IMR-90 (cell line): ENCODE data around the gene UFSP1. TPM values are rescaled to one million over a fixed set of nuclear protein-coding genes. Genes with fewer than 3 reads are reported as not detected.
A peak's percentile ranks its signal among the peaks of the same experiment; 100 is the strongest.

Experiments
- ATAC-seq: fragments of 200-7000 bp; cut with Tn5 transposase; 2 replicates; pipeline ENCODE4 v1.9.1; 2020; ENCODE audit warnings: low read depth, mild to moderate bottlenecking, moderate library complexity
- BruUV-seq: library from RNA; stranded (reverse); fragments of 400-500 nt; replicated peaks from 2 replicates; lab custom pipeline; 2021; lab: Mats Ljungman, UMichigan
- CTCF ChIA-PET: fragments of 300-600 bp; formaldehyde crosslinking; extraction: SDS; loops from one replicate; lab custom pipeline; 2021; ENCODE audit warnings: antibody characterized with exemption; lab: Yijun Ruan, JAX
- POLR2A ChIA-PET: fragments of 300-600 bp; sonication (Branson Sonifier 250); formaldehyde crosslinking; loops from one replicate; lab custom pipeline; 2022; ENCODE audit warnings: antibody characterized with exemption; ENCODE audit not compliant: unreplicated experiment; lab: Charles Lee
- DNase-seq: peaks from one replicate; pipeline ENCODE4 v3.0.0; 2013
- H2AFZ ChIP-seq: replicated peaks from 2 replicates; pipeline ENCODE3; 2013; ENCODE audit warnings: low read length, mild to moderate bottlenecking; ENCODE audit not compliant: poor library complexity
- H2AK5ac ChIP-seq: 2 replicates; pipeline ENCODE4 v1.6.1; 2013; ENCODE audit warnings: low read depth, low read length, inconsistent platforms
- H2AK9ac ChIP-seq: replicated peaks from 2 replicates; pipeline ENCODE3; 2013; ENCODE audit warnings: mild to moderate bottlenecking, low read depth, low read length, moderate library complexity; ENCODE audit not compliant: poor library complexity
- H2BK120ac ChIP-seq: 2 replicates; pipeline ENCODE4 v1.6.1; 2013; ENCODE audit warnings: low read depth, low read length, inconsistent platforms
- H2BK15ac ChIP-seq: 3 replicates; pipeline ENCODE4 v1.6.1; 2013; ENCODE audit warnings: low read depth, low read length, inconsistent platforms
- H2BK20ac ChIP-seq: 2 replicates; pipeline ENCODE4 v1.6.1; 2013; ENCODE audit warnings: low read depth, mild to moderate bottlenecking, inconsistent platforms, low read length, moderate library complexity
- H2BK5ac ChIP-seq: 2 replicates; pipeline ENCODE4 v1.6.1; 2013; ENCODE audit warnings: mild to moderate bottlenecking, low read depth, low read length, inconsistent platforms; ENCODE audit not compliant: poor library complexity, severe bottlenecking
- H3K14ac ChIP-seq: replicated peaks from 2 replicates; pipeline ENCODE4 v1.6.1; 2013; ENCODE audit warnings: low read depth, low read length, inconsistent platforms
- H3K18ac ChIP-seq: 2 replicates; pipeline ENCODE4 v1.6.1; 2013; ENCODE audit warnings: low read depth, low read length, control low read depth
- H3K23ac ChIP-seq: 2 replicates; pipeline ENCODE4 v1.6.1; 2013; ENCODE audit warnings: low read depth, low read length, inconsistent platforms
- H3K27ac ChIP-seq: 2 replicates; pipeline ENCODE4 v1.5.1; 2013; ENCODE audit warnings: mild to moderate bottlenecking, control low read depth, low read length; ENCODE audit not compliant: insufficient read depth
- H3K27me3 ChIP-seq: 2 replicates; pipeline ENCODE4 v1.6.1; 2013; ENCODE audit warnings: low read length; ENCODE audit not compliant: control insufficient read depth, insufficient read depth
- H3K36me3 ChIP-seq: 2 replicates; pipeline ENCODE4 v1.6.1; 2013; ENCODE audit warnings: low read length, mixed read lengths; ENCODE audit not compliant: control insufficient read depth, insufficient read depth
- H3K4ac ChIP-seq: 2 replicates; pipeline ENCODE4 v1.6.1; 2013; ENCODE audit warnings: low read depth, low read length, inconsistent platforms
- H3K4me1 ChIP-seq: 2 replicates; pipeline ENCODE4 v1.6.1; 2013; ENCODE audit warnings: low read length, mixed read lengths; ENCODE audit not compliant: control insufficient read depth, insufficient read depth
- H3K4me2 ChIP-seq: 2 replicates; pipeline ENCODE4 v1.6.1; 2013; ENCODE audit warnings: low read depth, mild to moderate bottlenecking, control low read depth, low read length, moderate library complexity
- H3K4me3 ChIP-seq: 2 replicates; pipeline ENCODE4 v1.5.1; 2013; ENCODE audit warnings: low read depth, mild to moderate bottlenecking, control low read depth, low read length, moderate library complexity; ENCODE audit not compliant: insufficient read depth
- H3K56ac ChIP-seq: 2 replicates; pipeline ENCODE4 v1.6.1; 2013; ENCODE audit warnings: low read length, inconsistent platforms; ENCODE audit not compliant: insufficient read depth; ENCODE audit errors: extremely low read depth
- H3K79me1 ChIP-seq, 2 experiments: 2 replicates each; pipeline ENCODE4 v1.6.1; 2013; ENCODE audit warnings: low read length in 2 of 2, inconsistent platforms in 1 of 2, low read depth in 1 of 2
- H3K9ac ChIP-seq: 2 replicates; pipeline ENCODE4 v1.6.1; 2013; ENCODE audit warnings: low read depth, low read length, control low read depth
- H3K9me1 ChIP-seq: 2 replicates; pipeline ENCODE4 v1.6.1; 2013; ENCODE audit warnings: low read length, inconsistent platforms; ENCODE audit not compliant: insufficient read depth
- H3K9me3 ChIP-seq: 2 replicates; pipeline ENCODE4 v1.6.1; 2013; ENCODE audit warnings: low read length; ENCODE audit not compliant: control insufficient read depth, insufficient read depth
- H4K20me1 ChIP-seq: 2 replicates; pipeline ENCODE4 v1.6.1; 2013; ENCODE audit warnings: low read length, inconsistent platforms; ENCODE audit not compliant: insufficient read depth
- H4K5ac ChIP-seq: 2 replicates; pipeline ENCODE4 v1.6.1; 2013; ENCODE audit warnings: mild to moderate bottlenecking, low read depth, low read length, control low read depth
- H4K8ac ChIP-seq, 2 experiments: 2 replicates each; pipeline ENCODE4 v1.6.1; 2013; ENCODE audit warnings: low read depth in 2 of 2, low read length in 2 of 2, control low read depth in 1 of 2, inconsistent platforms in 1 of 2
- H4K91ac ChIP-seq: 2 replicates; pipeline ENCODE4 v1.6.1; 2013; ENCODE audit warnings: low read depth, low read length, inconsistent platforms; ENCODE audit not compliant: insufficient read depth
- BHLHE40 ChIP-seq: fragments of 150-350 bp; IDR thresholded peaks from 2 replicates; pipeline ENCODE4 v1.6.1; 2016; ENCODE audit warnings: mild to moderate bottlenecking, low read depth, low read length
- CHD1 ChIP-seq: IDR thresholded peaks from 2 replicates; pipeline ENCODE4 v1.6.1; 2012; ENCODE audit warnings: low read depth, low read length, improper control_type of control experiment
- ELK1 ChIP-seq: fragments of 150-350 bp; IDR thresholded peaks from 2 replicates; pipeline ENCODE4 v1.6.1; 2016; ENCODE audit warnings: low read depth, mild to moderate bottlenecking, low read length, moderate library complexity, borderline replicate concordance
- FOS ChIP-seq: fragments of 150-350 bp; IDR thresholded peaks from 2 replicates; pipeline ENCODE4 v1.6.1; 2016; ENCODE audit warnings: low read depth, low read length
- MXI1 ChIP-seq: IDR thresholded peaks from 2 replicates; pipeline ENCODE4 v1.6.1; 2012; ENCODE audit warnings: low read depth, mild to moderate bottlenecking, low read length, moderate library complexity, borderline replicate concordance
- NFE2L2 ChIP-seq: fragments of 150-350 bp; IDR thresholded peaks from 2 replicates; pipeline ENCODE4 v1.6.1; 2016; ENCODE audit warnings: low read depth, mild to moderate bottlenecking, low read length
- RAD21 ChIP-seq: IDR thresholded peaks from 2 replicates; pipeline ENCODE4 v1.6.1; 2012; ENCODE audit warnings: low read length, improper control_type of control experiment
- RFX5 ChIP-seq: IDR thresholded peaks from 2 replicates; pipeline ENCODE4 v1.8.0; 2012; ENCODE audit warnings: low read depth, mild to moderate bottlenecking, low read length, moderate library complexity
- SMC3 ChIP-seq: fragments of 150-350 bp; IDR thresholded peaks from 2 replicates; pipeline ENCODE4 v1.6.1; 2016; ENCODE audit warnings: low read depth, mild to moderate bottlenecking, antibody characterized with exemption, low read length, moderate library complexity
- USF2 ChIP-seq: fragments of 150-350 bp; IDR thresholded peaks from 2 replicates; pipeline ENCODE4 v1.6.1; 2017; ENCODE audit warnings: mild to moderate bottlenecking, antibody characterized with exemption, low read length, low read depth
- WGBS, 2 experiments: methylation state at CpG; one replicate each; pipeline versions ENCODE4 v1.1.5 to v1.1.7; 2013; ENCODE audit warnings: missing lambda C conversion rate in 2 of 2; ENCODE audit not compliant: insufficient read length in 1 of 2; ENCODE audit errors: extremely low coverage in 2 of 2; 5-methylcytosine and 5-hydroxymethylcytosine counted together
- dilution Hi-C: fragments of 300-500 bp; cut with HindIII; formaldehyde crosslinking; loops from one replicate; pipeline ENCODE4 v1.14.3; 2018; ENCODE audit warnings: low sequenced_read_pairs; ENCODE audit not compliant: unreplicated experiment
- in situ Hi-C: fragments of 300-500 bp; cut with MboI; formaldehyde crosslinking; loops from 3 replicates; pipeline ENCODE4 v1.14.3; 2019; ENCODE audit warnings: low sequenced_read_pairs, inconsistent platforms, mixed read lengths
- intact Hi-C: fragments of 100-400 bp; cut with micrococcal nuclease; formaldehyde crosslinking; loops from 2 replicates; pipeline ENCODE4 v1.10.0; 2022
- polyA plus RNA-seq, 3 experiments: library from polyadenylated mRNA; depleted of rRNA; stranded (reverse); fragments of >200 nt; gene quantifications; 2 replicates each; pipeline ENCODE4 v1.2.3, GENCODE V29; 2012; ENCODE audit warnings: low replicate concordance in 1 of 3
- total RNA-seq: library from RNA; depleted of rRNA; stranded (reverse); fragments of >200 nt; gene quantifications from 2 replicates; pipeline ENCODE4 v1.2.3, GENCODE V29; 2012

UFSP1 gene
- total and polyA plus RNA-seq, 2 of the 4 experiments (the other 2 are of a cell fraction), result 0.36 to 1.0 TPM

- no peak within 1 kb of the TSS for H4K91ac ChIP-seq
- no peak within 1 kb of the TSS for H4K5ac ChIP-seq
- peak within 1 kb of the TSS; percentile 78 for H2AFZ ChIP-seq
- H3K9me3 ChIP-seq, result peaks cover 2% of the 10 kb centered on the region; the same call in 1 of the 2 replicates
- CTCF ChIA-PET, result interaction anchor here (0.6 to 1.2 kb wide), 2 partner anchors 163 to 476 kb away, joined by 5 read pairs; no protein-coding TSS in a partner anchor
- no peak within 1 kb of the TSS for H3K4ac ChIP-seq
- ATAC-seq (peak; percentile 8; the same call in 1 of the 2 replicates), DNase-seq (no peak)
- H3K27me3 ChIP-seq, result peaks cover 36% of the 10 kb centered on the region
- H3K56ac ChIP-seq, result no peak within 1 kb of the TSS
- no peak within 1 kb of the TSS for H3K27ac ChIP-seq
- peak within 1 kb of the TSS; percentile 47; the same call in 1 of the 2 replicates for H3K4me2 ChIP-seq
- no peak within 1 kb of the TSS for H2BK120ac ChIP-seq
- POLR2A ChIA-PET, result interaction anchor here (0.5 kb wide), 1 partner anchor 21 kb away, joined by 13 read pairs; the partner anchor contains the start of gene SRRT
- dilution Hi-C loops (no loop called here), in situ Hi-C loops (loop anchor here (10.0 kb wide), 1 partner anchor 389 kb away; no protein-coding TSS in a partner anchor), intact Hi-C loops (no loop called here)
- H3K4me3 ChIP-seq, result peak within 1 kb of the TSS; percentile 39
- H2AK9ac ChIP-seq, result peak within 1 kb of the TSS; percentile 90
- H4K20me1 ChIP-seq, result 0 out of 2 replicates have a peak, but pooled peaks cover 4% of the 10 kb centered on the region
- TF ChIP-seq RFX5, result no peak
- TF ChIP-seq SMC3, result no peak
- no peak for TF ChIP-seq ELK1
- no peak for TF ChIP-seq FOS
- TF ChIP-seq MXI1, result no peak
- no peak for TF ChIP-seq NFE2L2
- TF ChIP-seq CHD1, result no peak
- no peak for TF ChIP-seq USF2
- no peak for TF ChIP-seq BHLHE40
- no peak for TF ChIP-seq RAD21
- no peak within 1 kb of the TSS for H3K9ac ChIP-seq
- no peak within 1 kb of the TSS for H3K14ac ChIP-seq
- H2BK15ac ChIP-seq, result no peak within 1 kb of the TSS
- WGBS, 2 experiments, result no CpG with 5 or more reads among the region's 32 CpGs
- H2BK5ac ChIP-seq, result no peak within 1 kb of the TSS
- no peak within 1 kb of the TSS for H3K18ac ChIP-seq
- H3K9me1 ChIP-seq, result peaks cover 2% of the 10 kb centered on the region; the same call in 1 of the 2 replicates
- no peaks in the 10 kb centered on the region for H3K79me1 ChIP-seq
- no peaks in the 10 kb centered on the region for H3K36me3 ChIP-seq
- no peak within 1 kb of the TSS for H2AK5ac ChIP-seq
- H3K23ac ChIP-seq, result peak within 1 kb of the TSS; percentile 15; the same call in 1 of the 2 replicates
- no peak within 1 kb of the TSS for H4K8ac ChIP-seq
- no peak within 1 kb of the TSS for H2BK20ac ChIP-seq
- peaks cover 5% of the 10 kb centered on the region for H3K4me1 ChIP-seq
- BruUV-seq, result no TSS peak
Measured at GRCh38 chr7:100895701-100895955, 6.1 kb upstream of the UFSP1 start, which contains the start of gene ACHE. Gene ACHE (minus strand): TSS chr7:100895888. CDS start chr7:100894232, 1,656 bp downstream.
